HepG2 (cell line): ENCODE data around the gene RASGRF1. TPM values are rescaled to one million over a fixed set of nuclear protein-coding genes. Genes with fewer than 3 reads are reported as not detected.

Source experiments
- AGO1 ChIP-seq: fragments of 200-400 bp; formaldehyde crosslinking; IDR thresholded peaks from 2 replicates; pipeline ENCODE4 v1.6.1; 2017; ENCODE audit warnings: mild to moderate bottlenecking, low read depth, low read length, moderate library complexity; ENCODE audit not compliant: poor library complexity, severe bottlenecking
- CBX1 ChIP-seq: IDR thresholded peaks from one replicate; pipeline ENCODE4 v1.6.1; 2016; ENCODE audit warnings: antibody characterized with exemption, low read depth
- FOXC1 ChIP-seq: sonication (generic); formaldehyde crosslinking; IDR thresholded peaks from 2 replicates; pipeline ENCODE4 v1.8.0; 2022; ENCODE audit warnings: mild to moderate bottlenecking, missing genetic modification reagents, borderline replicate concordance
- GATA4 ChIP-seq: sonication (generic); IDR thresholded peaks from 2 replicates; pipeline ENCODE4 v1.6.1; 2016; ENCODE audit warnings: antibody characterized with exemption, low read depth, borderline replicate concordance
- IRX3 ChIP-seq: sonication (generic); formaldehyde crosslinking; IDR thresholded peaks from 2 replicates; pipeline ENCODE4 v1.8.1; 2023; ENCODE audit warnings: mild to moderate bottlenecking, low read depth, missing genetic modification reagents, borderline replicate concordance
- THAP11 ChIP-seq: IDR thresholded peaks from 2 replicates; pipeline ENCODE4 v1.6.1; 2016; ENCODE audit warnings: missing biosample characterization, missing genetic modification reagents
- ZBTB21 ChIP-seq: sonication (generic); formaldehyde crosslinking; IDR thresholded peaks from 2 replicates; pipeline ENCODE4 v1.4.0; 2020; ENCODE audit warnings: missing genetic modification reagents
- ZNF24 ChIP-seq: fragments of 450-650 bp; IDR thresholded peaks from 2 replicates; pipeline ENCODE4 v1.6.1; 2017; ENCODE audit warnings: antibody characterized with exemption, mild to moderate bottlenecking
- ZNF33B ChIP-seq: sonication (generic); formaldehyde crosslinking; IDR thresholded peaks from 2 replicates; pipeline ENCODE4 v1.5.1; 2020; ENCODE audit warnings: mild to moderate bottlenecking, missing genetic modification reagents
- ZNF367 ChIP-seq: sonication (generic); formaldehyde crosslinking; IDR thresholded peaks from 2 replicates; pipeline ENCODE4 v1.4.0; 2020; ENCODE audit warnings: missing genetic modification reagents, borderline replicate concordance
- ZNF550 ChIP-seq: sonication (generic); formaldehyde crosslinking; IDR thresholded peaks from 2 replicates; pipeline ENCODE4 v1.4.0; 2020; ENCODE audit warnings: mild to moderate bottlenecking, missing genetic modification reagents, borderline replicate concordance
- ZNF891 ChIP-seq: sonication (generic); formaldehyde crosslinking; IDR thresholded peaks from 2 replicates; pipeline ENCODE4 v1.5.0; 2020; ENCODE audit warnings: mild to moderate bottlenecking, missing genetic modification reagents
- polyA plus RNA-seq, 8 experiments: library from polyadenylated mRNA; depleted of rRNA in 3 of 8; stranded (reverse) in 7 of 8; unstranded in 1 of 8; fragments of >200 nt; fragmentation: Illumina TruSeq in 4 of 8; extraction: Trizol in 4 of 8; gene quantifications; 2 replicates each; pipeline versions ENCODE4 v1.2.1 to v1.2.3, GENCODE V29; 2011 to 2016; ENCODE audit warnings: low read depth in 4 of 8, missing spikeins in 1 of 8, mixed read lengths in 1 of 8; ENCODE audit not compliant: insufficient read depth in 1 of 8
- total RNA-seq, 5 experiments: library from RNA; depleted of rRNA; stranded (reverse); fragments of >200 nt; fragmentation: Illumina TruSeq; extraction: Trizol; gene quantifications; 2 replicates each; pipeline ENCODE4 v1.2.3, GENCODE V29; 2016; ENCODE audit warnings: low read depth in 1 of 5
- TF ChIP-seq, protein P1 (sequence below), 2 experiments: sonication (generic) in 1 of 2; formaldehyde crosslinking in 1 of 2; IDR thresholded peaks; 2 replicates each; pipeline versions ENCODE4 v1.6.1 to v1.9.0; 2014 to 2022; ENCODE audit warnings: antibody characterized with exemption in 1 of 2, borderline replicate concordance in 1 of 2, inconsistent platforms in 1 of 2, low read depth in 1 of 2, missing genetic modification reagents in 1 of 2
- TF ChIP-seq, protein P2 (sequence below): sonication (generic); formaldehyde crosslinking; IDR thresholded peaks from 2 replicates; pipeline ENCODE4 v1.9.0; 2021; ENCODE audit warnings: missing genetic modification reagents, mild to moderate bottlenecking, borderline replicate concordance
- TF ChIP-seq, protein P3 (sequence below), 2 experiments: IDR thresholded peaks; 2 replicates each; pipeline ENCODE4 v1.6.1; 2011 to 2012; ENCODE audit warnings: low read length in 2 of 2, borderline replicate concordance in 1 of 2, low read depth in 1 of 2, mild to moderate bottlenecking in 1 of 2, moderate library complexity in 1 of 2
- TF ChIP-seq, protein P4 (sequence below): IDR thresholded peaks from 2 replicates; pipeline ENCODE4 v1.6.1; 2016

RASGRF1 gene
- total and polyA plus RNA-seq, 2 of the 13 experiments (the other 11 are each of a cell fraction or from before 2014, with no cell fraction given) = 0.55 to 3.0 TPM

DNA sequence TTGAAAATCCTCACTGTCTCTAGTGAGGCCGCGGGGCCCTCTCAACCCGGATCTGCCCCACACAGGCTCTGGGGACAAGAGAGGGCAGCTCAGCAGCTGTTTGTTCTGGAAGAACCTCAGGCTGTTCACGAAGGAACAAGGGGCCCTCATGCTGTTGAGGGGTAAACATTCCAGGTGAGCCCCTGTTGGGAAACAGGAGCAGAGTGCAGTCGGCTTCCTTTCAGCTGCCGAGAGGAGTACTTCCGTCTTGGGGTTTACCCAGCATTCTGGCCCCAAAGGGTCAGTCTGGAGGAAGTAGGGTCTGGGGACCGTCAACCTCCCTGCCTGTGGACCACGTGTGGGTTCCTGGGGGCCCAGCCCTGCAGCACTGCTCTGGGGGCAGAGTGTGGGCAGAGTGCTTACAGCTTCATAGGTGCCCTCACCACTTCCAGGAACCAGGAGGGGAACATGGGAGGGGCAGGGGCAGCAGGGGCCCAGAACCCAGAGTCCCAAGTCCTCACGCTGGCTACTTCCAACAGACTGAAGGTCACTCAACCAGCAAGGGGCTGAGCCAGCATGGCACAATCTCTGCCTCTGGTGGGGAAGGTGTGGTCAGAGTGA is 96.5 kb downstream of the RASGRF1 start (continued):
- TF ChIP-seq, protein P1, sequence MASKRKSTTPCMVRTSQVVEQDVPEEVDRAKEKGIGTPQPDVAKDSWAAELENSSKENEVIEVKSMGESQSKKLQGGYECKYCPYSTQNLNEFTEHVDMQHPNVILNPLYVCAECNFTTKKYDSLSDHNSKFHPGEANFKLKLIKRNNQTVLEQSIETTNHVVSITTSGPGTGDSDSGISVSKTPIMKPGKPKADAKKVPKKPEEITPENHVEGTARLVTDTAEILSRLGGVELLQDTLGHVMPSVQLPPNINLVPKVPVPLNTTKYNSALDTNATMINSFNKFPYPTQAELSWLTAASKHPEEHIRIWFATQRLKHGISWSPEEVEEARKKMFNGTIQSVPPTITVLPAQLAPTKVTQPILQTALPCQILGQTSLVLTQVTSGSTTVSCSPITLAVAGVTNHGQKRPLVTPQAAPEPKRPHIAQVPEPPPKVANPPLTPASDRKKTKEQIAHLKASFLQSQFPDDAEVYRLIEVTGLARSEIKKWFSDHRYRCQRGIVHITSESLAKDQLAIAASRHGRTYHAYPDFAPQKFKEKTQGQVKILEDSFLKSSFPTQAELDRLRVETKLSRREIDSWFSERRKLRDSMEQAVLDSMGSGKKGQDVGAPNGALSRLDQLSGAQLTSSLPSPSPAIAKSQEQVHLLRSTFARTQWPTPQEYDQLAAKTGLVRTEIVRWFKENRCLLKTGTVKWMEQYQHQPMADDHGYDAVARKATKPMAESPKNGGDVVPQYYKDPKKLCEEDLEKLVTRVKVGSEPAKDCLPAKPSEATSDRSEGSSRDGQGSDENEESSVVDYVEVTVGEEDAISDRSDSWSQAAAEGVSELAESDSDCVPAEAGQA (IDR thresholded peaks at IDR 0.05; ENCODE audit: low read depth) = no peak
- TF ChIP-seq, protein P1 (CRISPR knock-in tag; IDR thresholded peaks at IDR 0.05; ENCODE audit: borderline replicate concordance) = peak; percentile 66; the same call in 1 of the 2 replicates
- TF ChIP-seq IRX3 (CRISPR knock-in tag) = no peak
- TF ChIP-seq, protein P2, sequence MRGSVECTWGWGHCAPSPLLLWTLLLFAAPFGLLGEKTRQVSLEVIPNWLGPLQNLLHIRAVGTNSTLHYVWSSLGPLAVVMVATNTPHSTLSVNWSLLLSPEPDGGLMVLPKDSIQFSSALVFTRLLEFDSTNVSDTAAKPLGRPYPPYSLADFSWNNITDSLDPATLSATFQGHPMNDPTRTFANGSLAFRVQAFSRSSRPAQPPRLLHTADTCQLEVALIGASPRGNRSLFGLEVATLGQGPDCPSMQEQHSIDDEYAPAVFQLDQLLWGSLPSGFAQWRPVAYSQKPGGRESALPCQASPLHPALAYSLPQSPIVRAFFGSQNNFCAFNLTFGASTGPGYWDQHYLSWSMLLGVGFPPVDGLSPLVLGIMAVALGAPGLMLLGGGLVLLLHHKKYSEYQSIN (CRISPR knock-in tag) = no peak
- TF ChIP-seq AGO1 = no peak
- TF ChIP-seq ZNF33B (CRISPR knock-in tag) = peak; percentile 62
- no peak; the same call in 1 of the 2 replicates for TF ChIP-seq ZNF891 (CRISPR knock-in tag)
- peak; percentile 79 for TF ChIP-seq THAP11
- peak; percentile 60; the same call in 1 of the 2 replicates for TF ChIP-seq ZBTB21 (CRISPR knock-in tag)
- peak; percentile 83 for TF ChIP-seq FOXC1 (CRISPR knock-in tag)
- TF ChIP-seq, protein P3, sequence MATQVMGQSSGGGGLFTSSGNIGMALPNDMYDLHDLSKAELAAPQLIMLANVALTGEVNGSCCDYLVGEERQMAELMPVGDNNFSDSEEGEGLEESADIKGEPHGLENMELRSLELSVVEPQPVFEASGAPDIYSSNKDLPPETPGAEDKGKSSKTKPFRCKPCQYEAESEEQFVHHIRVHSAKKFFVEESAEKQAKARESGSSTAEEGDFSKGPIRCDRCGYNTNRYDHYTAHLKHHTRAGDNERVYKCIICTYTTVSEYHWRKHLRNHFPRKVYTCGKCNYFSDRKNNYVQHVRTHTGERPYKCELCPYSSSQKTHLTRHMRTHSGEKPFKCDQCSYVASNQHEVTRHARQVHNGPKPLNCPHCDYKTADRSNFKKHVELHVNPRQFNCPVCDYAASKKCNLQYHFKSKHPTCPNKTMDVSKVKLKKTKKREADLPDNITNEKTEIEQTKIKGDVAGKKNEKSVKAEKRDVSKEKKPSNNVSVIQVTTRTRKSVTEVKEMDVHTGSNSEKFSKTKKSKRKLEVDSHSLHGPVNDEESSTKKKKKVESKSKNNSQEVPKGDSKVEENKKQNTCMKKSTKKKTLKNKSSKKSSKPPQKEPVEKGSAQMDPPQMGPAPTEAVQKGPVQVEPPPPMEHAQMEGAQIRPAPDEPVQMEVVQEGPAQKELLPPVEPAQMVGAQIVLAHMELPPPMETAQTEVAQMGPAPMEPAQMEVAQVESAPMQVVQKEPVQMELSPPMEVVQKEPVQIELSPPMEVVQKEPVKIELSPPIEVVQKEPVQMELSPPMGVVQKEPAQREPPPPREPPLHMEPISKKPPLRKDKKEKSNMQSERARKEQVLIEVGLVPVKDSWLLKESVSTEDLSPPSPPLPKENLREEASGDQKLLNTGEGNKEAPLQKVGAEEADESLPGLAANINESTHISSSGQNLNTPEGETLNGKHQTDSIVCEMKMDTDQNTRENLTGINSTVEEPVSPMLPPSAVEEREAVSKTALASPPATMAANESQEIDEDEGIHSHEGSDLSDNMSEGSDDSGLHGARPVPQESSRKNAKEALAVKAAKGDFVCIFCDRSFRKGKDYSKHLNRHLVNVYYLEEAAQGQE (IDR thresholded peaks at IDR 0.05; ENCODE audit: borderline replicate concordance in 1 of 2, low read depth in 1 of 2, low read length in 2 of 2) = peak in 1 of 2 experiments; percentile 76; a peak in 2 of 4 replicates
- TF ChIP-seq ZNF367 = no peak
- TF ChIP-seq, protein P4, sequence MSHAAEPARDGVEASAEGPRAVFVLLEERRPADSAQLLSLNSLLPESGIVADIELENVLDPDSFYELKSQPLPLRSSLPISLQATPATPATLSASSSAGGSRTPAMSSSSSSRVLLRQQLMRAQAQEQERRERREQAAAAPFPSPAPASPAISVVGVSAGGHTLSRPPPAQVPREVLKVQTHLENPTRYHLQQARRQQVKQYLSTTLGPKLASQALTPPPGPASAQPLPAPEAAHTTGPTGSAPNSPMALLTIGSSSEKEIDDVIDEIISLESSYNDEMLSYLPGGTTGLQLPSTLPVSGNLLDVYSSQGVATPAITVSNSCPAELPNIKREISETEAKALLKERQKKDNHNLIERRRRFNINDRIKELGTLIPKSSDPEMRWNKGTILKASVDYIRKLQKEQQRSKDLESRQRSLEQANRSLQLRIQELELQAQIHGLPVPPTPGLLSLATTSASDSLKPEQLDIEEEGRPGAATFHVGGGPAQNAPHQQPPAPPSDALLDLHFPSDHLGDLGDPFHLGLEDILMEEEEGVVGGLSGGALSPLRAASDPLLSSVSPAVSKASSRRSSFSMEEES (CRISPR knock-in tag) = peak; percentile 97
- no peak for TF ChIP-seq ZNF550
- peak; percentile 51; the same call in 1 of the 2 replicates for TF ChIP-seq ZNF24
- no peak for TF ChIP-seq CBX1
- TF ChIP-seq GATA4 = peak; percentile 87
